ENCODE data around the gene SRRT.
"Not testable (repeated sequence)": the region's sequence is repeated elsewhere in the genome, so short reads cannot be mapped to it uniquely, and the experiment has no call there.

The SRRT gene

DNA sequence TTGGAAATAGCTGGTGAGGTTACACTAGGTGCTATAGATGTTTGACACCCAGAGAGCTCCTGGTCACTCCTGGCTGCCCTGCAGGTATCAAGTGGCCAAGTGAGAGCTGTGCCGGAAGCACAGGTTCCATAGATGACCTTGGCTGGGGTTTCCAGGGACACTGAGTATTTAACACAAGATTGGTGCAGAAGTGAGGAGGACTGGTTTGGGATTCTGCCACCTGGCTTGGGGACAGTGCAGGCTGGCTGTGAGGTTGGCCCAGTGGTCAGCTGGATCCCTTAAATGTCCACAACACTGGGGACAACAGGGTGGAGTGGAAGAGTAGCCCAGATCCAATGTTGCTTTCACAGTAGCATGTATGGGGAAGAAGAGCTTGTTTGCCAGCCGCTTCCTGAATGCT is 26.1 kb downstream of the SRRT start:
- intact Hi-C loops (cut with micrococcal nuclease): no loop called here
- H3K4me3 Mint-ChIP-seq: no peak overlapping the region
- H3K36me3 Mint-ChIP-seq (ENCODE audit: low read depth): no peaks in the 10 kb centered on the region
- H3K27me3 Mint-ChIP-seq: peaks cover 64% of the 10 kb centered on the region
- H3K9me3 Mint-ChIP-seq: no peaks in the 10 kb centered on the region
- H3K27ac Mint-ChIP-seq: no peak overlapping the region
- peaks cover 10% of the 10 kb centered on the region for H3K4me1 Mint-ChIP-seq (ENCODE audit: low read depth)

DNA sequence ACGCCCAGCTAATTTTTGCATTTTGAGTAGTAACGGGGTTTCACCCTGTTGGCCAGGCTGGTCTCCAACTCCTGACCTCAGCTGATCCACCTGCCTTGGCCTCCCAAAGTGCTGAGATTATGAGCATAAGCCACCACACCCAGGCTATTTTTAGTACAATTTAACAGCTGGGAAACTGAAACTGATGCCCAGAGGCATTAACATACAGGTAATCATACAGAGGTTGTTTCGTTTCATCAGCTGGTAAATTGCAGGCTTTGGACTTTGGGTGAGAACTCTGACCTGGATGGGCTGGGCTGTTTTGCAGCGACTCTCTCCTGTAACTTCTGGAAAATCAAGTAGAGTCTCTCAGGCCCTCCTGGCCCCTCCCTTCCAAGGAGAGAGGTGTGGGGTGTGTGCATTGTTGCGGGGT is 27.0 kb downstream of the SRRT start:
- Mint-ChIP-seq H3K9me3 (no peaks in the 10 kb centered on the region), H3K27ac (no peak overlapping the region), H3K27me3 (peaks cover 59% of the 10 kb centered on the region), H3K4me1 (ENCODE audit: low read depth) (peaks cover 5% of the 10 kb centered on the region), H3K4me3 (no peak overlapping the region), H3K36me3 (ENCODE audit: low read depth) (no peaks in the 10 kb centered on the region)
- intact Hi-C loops (cut with micrococcal nuclease): no loop called here

- no peaks in the 10 kb centered on the region for H3K9me3 Mint-ChIP-seq
- H3K27ac Mint-ChIP-seq: no peak overlapping the region
- no peak overlapping the region for H3K4me3 Mint-ChIP-seq
- intact Hi-C loops (cut with micrococcal nuclease): no loop called here
- no peaks in the 10 kb centered on the region for H3K36me3 Mint-ChIP-seq (ENCODE audit: low read depth)
- no peaks in the 10 kb centered on the region for H3K4me1 Mint-ChIP-seq (ENCODE audit: low read depth)
- peaks cover 53% of the 10 kb centered on the region for H3K27me3 Mint-ChIP-seq
These were observed 27.7 kb downstream of the SRRT start for GRCh38 chr7:100902638-100903037.

DNA sequence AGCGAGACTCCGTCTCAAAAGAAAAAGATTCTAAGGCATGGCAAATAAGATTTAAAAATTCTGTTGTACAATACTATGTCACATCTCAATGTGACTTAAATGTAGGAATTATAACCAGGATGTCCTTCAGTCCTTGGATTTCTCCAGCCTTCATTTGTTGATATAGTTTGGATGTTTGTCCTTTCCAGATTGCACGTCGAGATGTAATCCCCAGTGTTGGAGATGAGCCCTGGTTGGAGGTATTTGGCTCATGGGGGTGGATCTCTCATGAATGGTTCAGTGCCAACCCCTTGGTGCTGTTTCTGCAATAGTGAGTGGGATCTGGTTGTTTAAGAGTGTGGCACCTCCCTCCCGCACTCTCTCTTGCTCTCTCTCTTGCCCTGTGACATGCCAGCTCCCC is 33.6 kb downstream of the SRRT start:
- H3K27ac Mint-ChIP-seq: peak overlapping the region; percentile 32
- peaks cover 18% of the 10 kb centered on the region for H3K4me1 Mint-ChIP-seq (ENCODE audit: low read depth)
- peaks cover 10% of the 10 kb centered on the region for H3K27me3 Mint-ChIP-seq
- no peaks in the 10 kb centered on the region for H3K9me3 Mint-ChIP-seq
- intact Hi-C loops (cut with micrococcal nuclease): no loop called here
- H3K4me3 Mint-ChIP-seq: no peak overlapping the region
- H3K36me3 Mint-ChIP-seq (ENCODE audit: low read depth): no peaks in the 10 kb centered on the region

- H3K4me3 Mint-ChIP-seq; H3K9me3 Mint-ChIP-seq; H3K27me3 Mint-ChIP-seq; intact Hi-C loops (cut with micrococcal nuclease); H3K36me3 Mint-ChIP-seq (ENCODE audit: low read depth): not testable (repeated sequence)
- peak overlapping the region; percentile 78 for H3K27ac Mint-ChIP-seq
- peaks cover 31% of the 10 kb centered on the region for H3K4me1 Mint-ChIP-seq (ENCODE audit: low read depth)
These were observed 35.5 kb downstream of the SRRT start for GRCh38 chr7:100910443-100910842.

DNA sequence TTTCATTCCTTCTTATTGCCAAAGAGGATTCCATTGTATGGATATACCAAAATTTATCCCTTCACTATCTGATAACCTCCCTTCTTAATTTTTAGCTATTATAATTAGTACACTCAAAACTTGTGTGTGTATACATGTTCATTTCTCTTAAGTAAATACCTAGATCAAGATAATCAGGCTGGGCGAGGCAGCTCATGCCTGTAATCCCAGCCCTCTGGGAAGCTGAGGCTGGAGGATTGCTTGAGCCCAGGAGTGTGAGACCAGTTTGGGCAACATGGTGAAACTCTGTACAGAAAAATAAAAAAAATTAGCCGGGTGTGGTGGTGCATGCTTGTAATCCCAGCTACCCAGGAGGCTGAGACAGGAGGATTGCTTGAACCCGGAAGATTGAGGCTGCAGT is 36.6 kb downstream of the SRRT start:
- no peak overlapping the region for H3K4me3 Mint-ChIP-seq
- peaks cover 35% of the 10 kb centered on the region for H3K4me1 Mint-ChIP-seq (ENCODE audit: low read depth)
- H3K27ac Mint-ChIP-seq: peak overlapping the region; percentile 78
- H3K36me3 Mint-ChIP-seq (ENCODE audit: low read depth): no peaks in the 10 kb centered on the region
- H3K27me3 Mint-ChIP-seq: peaks cover 3% of the 10 kb centered on the region
- H3K9me3 Mint-ChIP-seq: no peaks in the 10 kb centered on the region
- intact Hi-C loops (cut with micrococcal nuclease): no loop called here

GRCh38 chr7:100914208-100914878 is 39.4 kb downstream of the SRRT start:
- intact Hi-C loops (cut with micrococcal nuclease): no loop called here
- H3K9me3 Mint-ChIP-seq: no peaks in the 10 kb centered on the region
- H3K4me1 Mint-ChIP-seq (ENCODE audit: low read depth): peaks cover 46% of the 10 kb centered on the region
- peak overlapping the region; percentile 97 for H3K27ac Mint-ChIP-seq
- peaks cover 6% of the 10 kb centered on the region for H3K27me3 Mint-ChIP-seq
- H3K36me3 Mint-ChIP-seq (ENCODE audit: low read depth): no peaks in the 10 kb centered on the region
- no peak overlapping the region for H3K4me3 Mint-ChIP-seq

- Mint-ChIP-seq H3K27me3 (peaks cover 7% of the 10 kb centered on the region), H3K27ac (peak overlapping the region; percentile 97), H3K36me3 (ENCODE audit: low read depth) (no peaks in the 10 kb centered on the region), H3K4me1 (ENCODE audit: low read depth) (peaks cover 51% of the 10 kb centered on the region), H3K9me3 (no peaks in the 10 kb centered on the region), H3K4me3 (no peak overlapping the region)
- intact Hi-C loops (cut with micrococcal nuclease): no loop called here
These were observed 40.1 kb downstream of the SRRT start for GRCh38 chr7:100914879-100915447.

- H3K4me3 Mint-ChIP-seq; intact Hi-C loops (cut with micrococcal nuclease); H3K36me3 Mint-ChIP-seq (ENCODE audit: low read depth); H3K9me3 Mint-ChIP-seq; H3K27ac Mint-ChIP-seq: not testable (repeated sequence)
- H3K27me3 Mint-ChIP-seq: peaks cover 35% of the 10 kb centered on the region
- H3K4me1 Mint-ChIP-seq (ENCODE audit: low read depth): peaks cover 28% of the 10 kb centered on the region
These were observed 44.4 kb downstream of the SRRT start for GRCh38 chr7:100919335-100919734.

DNA sequence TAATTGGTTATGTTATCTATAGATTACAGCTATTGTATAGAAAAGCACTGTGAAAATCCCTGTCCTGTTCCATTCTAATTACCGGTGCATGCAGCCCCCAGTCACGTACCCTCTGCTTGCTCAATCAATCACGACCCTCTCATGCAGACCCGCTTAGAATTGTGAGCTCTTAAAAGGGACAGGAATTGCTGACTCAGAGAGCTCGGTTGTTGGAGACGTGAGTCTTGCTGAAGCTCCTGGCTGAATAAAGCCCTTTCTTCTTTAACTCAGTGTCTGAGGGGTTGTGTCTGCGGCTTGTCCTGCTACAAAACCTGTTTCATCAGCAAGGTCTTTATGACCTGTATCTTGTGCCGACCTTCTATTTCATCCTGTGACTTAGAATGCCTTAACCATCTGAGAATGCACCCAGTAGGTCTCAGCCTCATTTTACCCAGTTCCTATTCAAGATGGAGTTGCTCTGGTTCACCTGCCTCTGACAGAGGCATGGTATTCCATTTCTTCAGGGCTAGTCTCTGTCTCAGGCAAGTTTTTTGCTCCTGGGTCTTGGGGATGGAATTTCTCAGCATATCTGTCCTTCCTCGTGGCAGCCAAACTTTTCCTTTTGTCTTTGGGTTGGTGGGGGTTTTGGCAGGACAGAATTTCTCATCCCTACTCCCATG is 45.0 kb downstream of the SRRT start:
- intact Hi-C loops (cut with micrococcal nuclease); H3K4me3 Mint-ChIP-seq; H3K36me3 Mint-ChIP-seq (ENCODE audit: low read depth); H3K27ac Mint-ChIP-seq; H3K9me3 Mint-ChIP-seq: not testable (repeated sequence)
- Mint-ChIP-seq H3K4me1 (ENCODE audit: low read depth) (peaks cover 25% of the 10 kb centered on the region), H3K27me3 (peaks cover 35% of the 10 kb centered on the region)

GRCh38 chr7:100921039-100921438 is 46.1 kb downstream of the SRRT start:
- Mint-ChIP-seq H3K27ac (no peak overlapping the region), H3K4me3 (no peak overlapping the region), H3K4me1 (ENCODE audit: low read depth) (peaks cover 20% of the 10 kb centered on the region), H3K9me3 (no peaks in the 10 kb centered on the region), H3K27me3 (peaks cover 35% of the 10 kb centered on the region), H3K36me3 (ENCODE audit: low read depth) (no peaks in the 10 kb centered on the region)
- intact Hi-C loops (cut with micrococcal nuclease): no loop called here

GRCh38 chr7:100923616-100924015 is 48.7 kb downstream of the SRRT start:
- peaks cover 29% of the 10 kb centered on the region for H3K27me3 Mint-ChIP-seq
- H3K9me3 Mint-ChIP-seq; intact Hi-C loops (cut with micrococcal nuclease): not testable (repeated sequence)

GRCh38 chr7:100929808-100930174 is 54.9 kb downstream of the SRRT start:
- Mint-ChIP-seq H3K36me3 (ENCODE audit: low read depth) (no peaks in the 10 kb centered on the region), H3K4me1 (ENCODE audit: low read depth) (no peaks in the 10 kb centered on the region), H3K27ac (no peak overlapping the region), H3K27me3 (peaks cover 24% of the 10 kb centered on the region), H3K9me3 (peaks cover 8% of the 10 kb centered on the region), H3K4me3 (no peak overlapping the region)
- intact Hi-C loops (cut with micrococcal nuclease): no loop called here

More at GRCh38 chr7:100923616-100924015, 48.7 kb downstream of the SRRT start:
- H3K36me3 Mint-ChIP-seq (ENCODE audit: low read depth); H3K4me1 Mint-ChIP-seq (ENCODE audit: low read depth); H3K27ac Mint-ChIP-seq; H3K4me3 Mint-ChIP-seq: not testable (repeated sequence)

DNA sequence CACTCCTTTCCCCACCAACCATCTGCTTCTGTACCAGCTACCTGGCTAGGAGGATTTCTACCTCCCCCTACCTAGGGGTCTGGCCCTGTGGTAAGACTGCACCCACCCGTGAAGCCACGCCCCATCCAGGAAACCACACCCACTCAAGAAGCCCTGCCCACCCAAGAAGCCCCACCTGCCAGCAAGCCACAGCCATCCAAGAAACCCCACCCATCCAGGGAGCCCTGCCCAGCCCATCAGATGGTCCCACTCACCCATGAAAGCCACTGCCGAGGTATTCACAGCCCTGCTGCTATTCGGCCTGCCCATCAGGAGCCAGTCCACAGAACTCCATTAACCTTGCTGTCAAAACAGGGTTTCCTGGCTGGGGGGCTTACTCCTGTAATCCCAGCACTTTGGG is 58.8 kb downstream of the SRRT start:
- Mint-ChIP-seq H3K4me3 (no peak overlapping the region), H3K9me3 (peaks cover 8% of the 10 kb centered on the region)
- intact Hi-C loops (cut with micrococcal nuclease): no loop called here

More for the DNA sequence above, 58.8 kb downstream of the SRRT start:
- Mint-ChIP-seq H3K27me3 (peaks cover 27% of the 10 kb centered on the region), H3K4me1 (ENCODE audit: low read depth) (no peaks in the 10 kb centered on the region), H3K36me3 (ENCODE audit: low read depth) (no peaks in the 10 kb centered on the region), H3K27ac (no peak overlapping the region)

Measured in dendritic cell treated with granulocyte-macrophage colony-stimulating factor and Interleukin-4, amounts not matched to agents 40 ng/mL and 50 ng/mL, for 4 days (primary cell).